Adrenal gland (tissue), 5 donors: Measurements from ENCODE around the gene ZNF557.
"Not testable (repeated sequence)": the region's sequence is repeated elsewhere in the genome, so short reads cannot be mapped to it uniquely, and the experiment has no call there.

Experiments used
- POLR2A ChIP-seq, 2 donors: fragments of 450-650 bp; IDR thresholded peaks; one replicate each; pipeline ENCODE4 v1.6.1; 2017; ENCODE audit warnings: antibody characterized with exemption in 2 of 2, mild to moderate bottlenecking in 2 of 2, moderate library complexity in 1 of 2
- TF ChIP-seq, protein P1 (sequence below), 6 experiments: fragments of 450-650 bp in 4 of 6; fragments of 200-600 bp in 2 of 6; sonication (generic) in 1 of 6; IDR thresholded peaks; 1 replicate in 5 of 6; 2 replicates in 1 of 6; pipeline versions ENCODE4 v1.5.1 to v1.8.0; 2016 to 2021; ENCODE audit warnings: antibody characterized with exemption in 6 of 6, mild to moderate bottlenecking in 2 of 6, moderate library complexity in 1 of 6
- donor health status: DM: no; HTN: no; CAD: no.

DNA sequence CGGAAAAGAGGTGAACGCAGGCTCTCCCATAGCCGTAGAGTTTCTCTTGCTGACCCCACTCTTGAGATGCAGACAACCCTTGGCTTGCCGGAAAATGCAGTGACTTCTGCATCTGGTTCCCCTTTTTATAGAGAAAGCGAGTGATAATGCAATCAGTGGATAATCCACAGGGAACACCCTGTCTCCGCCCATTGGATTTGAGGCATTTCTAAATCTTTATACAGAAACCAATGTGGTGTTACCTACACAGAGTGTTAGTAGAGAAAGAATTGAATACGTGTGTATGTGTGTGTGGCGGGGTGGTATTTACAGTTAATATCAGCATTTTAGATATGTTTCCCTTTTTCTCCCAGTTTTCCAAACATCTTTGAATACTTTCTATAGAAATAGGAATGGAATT lies 10.9 kb upstream of the ZNF557 start, which contains the start of gene MBD3L3:
- TF ChIP-seq POLR2A (IDR thresholded peaks at IDR 0.05) = not testable (repeated sequence)
- TF ChIP-seq, protein P1, sequence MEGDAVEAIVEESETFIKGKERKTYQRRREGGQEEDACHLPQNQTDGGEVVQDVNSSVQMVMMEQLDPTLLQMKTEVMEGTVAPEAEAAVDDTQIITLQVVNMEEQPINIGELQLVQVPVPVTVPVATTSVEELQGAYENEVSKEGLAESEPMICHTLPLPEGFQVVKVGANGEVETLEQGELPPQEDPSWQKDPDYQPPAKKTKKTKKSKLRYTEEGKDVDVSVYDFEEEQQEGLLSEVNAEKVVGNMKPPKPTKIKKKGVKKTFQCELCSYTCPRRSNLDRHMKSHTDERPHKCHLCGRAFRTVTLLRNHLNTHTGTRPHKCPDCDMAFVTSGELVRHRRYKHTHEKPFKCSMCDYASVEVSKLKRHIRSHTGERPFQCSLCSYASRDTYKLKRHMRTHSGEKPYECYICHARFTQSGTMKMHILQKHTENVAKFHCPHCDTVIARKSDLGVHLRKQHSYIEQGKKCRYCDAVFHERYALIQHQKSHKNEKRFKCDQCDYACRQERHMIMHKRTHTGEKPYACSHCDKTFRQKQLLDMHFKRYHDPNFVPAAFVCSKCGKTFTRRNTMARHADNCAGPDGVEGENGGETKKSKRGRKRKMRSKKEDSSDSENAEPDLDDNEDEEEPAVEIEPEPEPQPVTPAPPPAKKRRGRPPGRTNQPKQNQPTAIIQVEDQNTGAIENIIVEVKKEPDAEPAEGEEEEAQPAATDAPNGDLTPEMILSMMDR (IDR thresholded peaks at IDR 0.05) = not testable (repeated sequence)
